GM18519 (cell line): Measurements from ENCODE around the gene LGALS4.
"Not testable (repeated sequence)": the region's sequence is repeated elsewhere in the genome, so short reads cannot be mapped to it uniquely, and the experiment has no call there.

Experiments
- ATAC-seq: cut with Tn5 transposase; IDR thresholded peaks from one replicate; pipeline ENCODE4 v1.9.1; 2021; ENCODE audit warnings: mild to moderate bottlenecking, moderate library complexity; ENCODE audit not compliant: unreplicated experiment, low FRiP score

LGALS4 gene

DNA sequence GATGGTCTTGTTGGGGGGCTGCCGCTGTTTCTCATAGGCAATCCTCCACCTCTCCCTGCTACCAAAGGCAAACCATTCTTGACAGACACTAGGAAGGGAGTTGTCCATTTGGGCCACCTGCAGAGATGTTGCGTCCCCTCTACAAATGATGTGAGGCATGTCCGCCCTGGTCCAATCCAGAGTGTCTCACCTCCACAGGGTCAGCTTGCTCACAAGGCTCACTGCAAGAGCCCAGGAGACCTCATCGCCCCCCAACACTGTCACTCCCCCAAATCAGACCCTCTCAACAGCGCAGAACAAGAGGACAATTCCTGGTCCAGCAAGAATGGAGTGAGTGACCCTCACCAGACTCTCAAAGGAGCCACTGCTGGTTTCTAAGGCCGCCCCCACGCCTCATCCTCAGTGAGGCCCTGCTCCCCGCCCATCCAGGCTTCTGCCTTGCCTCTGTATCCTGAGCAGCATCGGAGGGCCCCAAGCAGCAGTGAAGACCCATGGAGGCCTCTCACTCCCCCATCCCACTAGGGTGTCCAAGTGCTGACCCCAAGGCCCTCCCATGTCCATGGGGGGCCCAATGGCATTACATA lies 30.5 kb upstream of the LGALS4 start:
- no peak for ATAC-seq

DNA sequence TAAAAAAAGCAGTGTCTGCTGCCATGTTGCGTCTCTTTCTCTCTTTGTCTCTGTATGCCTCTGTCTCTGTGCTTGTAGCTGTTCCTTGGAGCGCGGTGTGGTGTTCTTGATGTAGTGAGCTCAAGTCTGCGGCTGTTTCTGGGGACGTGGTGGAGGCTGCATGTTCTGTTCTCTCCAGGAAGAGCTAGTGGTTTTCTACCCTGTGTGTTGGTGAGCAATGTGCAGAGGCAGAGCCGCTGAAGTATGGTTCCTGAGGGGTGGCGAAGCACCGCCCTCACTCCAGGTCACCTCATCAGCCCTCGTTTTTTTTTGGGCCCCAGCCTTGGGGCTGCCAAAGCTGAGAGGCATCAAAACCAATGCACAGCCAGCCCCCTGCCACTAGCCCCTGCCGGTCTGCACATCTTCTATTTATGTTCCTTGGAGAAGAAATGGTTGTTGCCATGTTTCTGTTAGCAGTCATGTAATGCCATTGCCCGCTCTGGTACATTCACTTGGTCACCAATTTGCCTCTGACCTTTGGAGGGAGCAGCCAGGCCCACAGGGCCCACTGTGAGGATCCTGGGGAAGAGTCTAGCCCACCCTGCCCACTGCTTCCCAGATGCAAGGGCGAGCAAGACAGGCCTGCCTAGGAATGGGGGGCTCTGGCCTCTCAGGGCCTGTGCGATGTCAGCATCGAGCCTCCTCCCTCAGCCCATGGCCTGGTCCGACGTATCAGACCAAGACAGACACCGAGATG lies 29.9 kb upstream of the LGALS4 start:
- ATAC-seq: no peak

DNA sequence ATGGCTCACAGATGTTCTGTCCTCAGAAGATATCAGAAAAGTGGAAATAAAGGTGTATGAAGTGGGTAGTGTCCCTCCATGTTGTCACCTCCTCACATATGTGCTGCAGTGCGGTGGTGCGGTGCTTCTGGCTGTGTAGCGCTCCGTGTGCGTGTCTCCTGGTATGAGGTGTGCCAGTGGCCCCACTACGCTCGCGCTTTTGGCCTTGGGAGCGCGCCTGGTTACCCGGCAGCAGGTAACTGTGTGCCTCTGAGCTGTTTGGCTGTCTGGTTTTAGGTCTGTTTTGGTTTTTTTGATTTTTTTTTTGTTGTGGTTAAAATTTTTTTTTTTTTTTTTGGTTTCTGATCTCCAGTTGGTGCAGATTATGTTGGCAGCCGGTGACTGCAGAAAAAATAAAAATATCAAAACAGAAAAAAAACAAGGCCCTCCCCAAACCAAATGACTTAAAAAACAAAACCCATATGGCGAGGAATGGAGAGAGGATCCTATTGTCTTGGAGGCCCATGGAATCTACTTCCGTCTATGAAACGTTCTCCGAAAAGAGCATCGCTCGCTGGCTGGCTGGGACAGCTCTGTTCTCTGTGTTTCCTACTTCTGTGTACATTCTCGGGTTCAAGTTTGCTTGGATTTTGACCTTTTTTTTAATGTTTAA lies 29.2 kb upstream of the LGALS4 start:
- no peak for ATAC-seq

DNA sequence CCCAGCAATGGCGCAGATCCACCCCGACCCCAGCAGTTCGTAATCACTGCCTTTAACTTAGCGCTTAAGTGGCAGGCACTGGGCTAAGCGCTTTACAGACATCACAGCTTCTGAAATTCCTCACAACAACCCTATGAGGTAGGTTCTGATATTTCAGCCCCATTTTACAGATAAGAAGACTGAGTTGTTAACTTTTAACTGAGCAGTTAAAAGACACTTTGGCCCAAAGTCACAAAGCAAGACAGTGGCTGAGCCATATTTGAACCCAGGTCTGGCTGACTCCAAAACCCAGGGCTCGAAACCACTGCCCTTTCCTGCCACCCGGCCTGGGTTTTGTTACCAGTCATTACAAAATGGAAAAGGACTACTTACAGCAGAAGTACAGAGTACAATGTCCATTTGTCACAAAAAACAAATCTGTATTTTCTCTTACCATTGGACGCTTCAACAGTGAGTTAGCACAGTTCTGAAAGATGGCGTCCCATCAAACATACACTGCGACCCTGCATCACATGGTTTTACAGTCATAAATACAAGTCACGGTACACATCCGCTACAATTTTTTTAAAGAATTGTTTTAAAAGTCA lies 28.5 kb upstream of the LGALS4 start:
- ATAC-seq: no peak

DNA sequence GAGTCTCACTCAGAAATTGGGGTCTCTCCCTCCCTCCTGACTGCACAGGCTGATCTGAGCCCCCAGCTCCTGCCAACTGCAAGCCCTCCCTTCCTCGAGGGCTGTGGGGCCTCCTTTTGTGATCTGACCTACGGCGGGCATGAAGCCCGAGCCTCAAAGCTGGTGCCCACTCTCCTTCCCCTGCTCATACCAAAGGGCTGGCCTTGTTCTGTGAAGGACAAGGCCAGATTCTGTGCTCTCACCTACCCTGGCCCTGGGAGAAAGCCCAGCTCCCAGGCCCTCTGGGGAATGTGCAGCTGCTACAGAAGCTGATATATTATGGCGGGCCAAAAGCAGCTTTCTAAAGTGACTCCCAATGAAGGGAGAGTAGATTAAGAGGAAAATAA lies 27.8 kb upstream of the LGALS4 start:
- ATAC-seq: no peak

DNA sequence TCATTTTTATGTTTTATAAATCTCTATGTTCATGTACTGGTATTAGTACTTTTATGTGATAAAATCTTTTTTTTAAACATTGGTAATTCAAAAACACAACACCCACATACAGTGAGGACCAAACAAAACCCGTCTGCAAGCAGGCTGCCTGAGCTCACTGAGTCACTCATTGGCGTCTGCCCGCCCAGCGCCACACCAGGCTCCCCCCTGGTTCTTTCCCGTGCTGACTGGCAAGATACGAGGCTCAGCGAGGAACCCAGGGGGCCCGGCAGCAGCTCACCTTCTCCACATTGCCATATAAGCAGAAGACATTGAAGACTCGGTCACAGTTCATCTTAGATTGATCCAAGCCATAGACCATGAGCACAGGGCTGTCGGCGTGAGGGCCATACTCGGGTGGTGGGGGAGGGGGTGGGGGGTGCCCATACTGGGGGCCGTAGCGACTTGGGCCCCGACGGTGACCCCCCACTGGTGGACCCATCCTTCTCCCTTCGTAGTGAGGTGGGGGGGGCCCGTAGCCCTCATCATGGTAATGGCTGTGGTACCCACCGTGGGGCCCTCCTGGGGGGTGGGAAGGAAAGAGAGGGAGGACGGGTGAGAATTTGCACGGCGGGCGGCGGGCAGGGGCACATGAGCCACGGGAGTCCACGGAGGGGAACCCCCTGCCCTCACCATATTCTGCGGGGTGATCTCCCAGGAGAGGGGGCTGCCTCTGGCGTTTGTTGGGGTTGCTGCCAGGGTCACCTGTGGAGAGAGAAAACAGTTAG lies 27.3 kb upstream of the LGALS4 start:
- no peak for ATAC-seq

DNA sequence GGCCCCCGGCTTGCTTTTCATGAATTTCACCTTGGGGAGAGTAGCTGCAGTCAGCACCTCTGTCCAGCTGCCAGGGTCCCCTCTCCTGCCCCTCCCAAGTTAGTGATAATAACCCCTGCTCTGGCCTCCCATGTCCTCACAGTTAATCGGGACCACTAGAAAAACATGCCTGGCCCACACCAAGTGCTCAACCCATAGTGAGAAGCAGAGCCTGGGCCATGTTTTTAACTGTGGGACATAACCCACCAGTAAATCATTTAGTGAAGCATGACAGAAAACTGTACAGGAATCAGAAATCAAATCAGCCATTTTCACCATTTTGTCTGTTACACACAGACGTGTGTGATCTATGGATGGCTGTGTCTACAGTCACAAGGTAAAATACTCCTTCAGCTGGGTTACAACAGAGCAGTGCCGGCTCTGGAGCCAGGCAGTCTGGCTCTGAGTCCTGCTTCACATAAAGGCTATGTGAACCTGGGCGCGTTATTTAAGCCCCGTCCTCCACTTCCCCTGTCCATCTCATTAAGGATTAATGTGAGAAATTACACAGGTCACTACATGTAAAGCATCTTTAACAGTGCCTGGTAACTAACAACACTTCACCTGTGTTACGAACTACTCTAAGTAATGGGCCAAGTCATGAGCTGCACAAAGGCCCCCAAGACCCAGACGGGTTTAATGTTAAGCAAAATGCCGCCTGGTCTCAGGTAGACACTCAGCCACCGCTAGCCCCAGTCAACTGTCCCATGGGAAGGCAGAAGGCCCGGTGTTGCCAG lies 26.4 kb upstream of the LGALS4 start:
- ATAC-seq: no peak

DNA sequence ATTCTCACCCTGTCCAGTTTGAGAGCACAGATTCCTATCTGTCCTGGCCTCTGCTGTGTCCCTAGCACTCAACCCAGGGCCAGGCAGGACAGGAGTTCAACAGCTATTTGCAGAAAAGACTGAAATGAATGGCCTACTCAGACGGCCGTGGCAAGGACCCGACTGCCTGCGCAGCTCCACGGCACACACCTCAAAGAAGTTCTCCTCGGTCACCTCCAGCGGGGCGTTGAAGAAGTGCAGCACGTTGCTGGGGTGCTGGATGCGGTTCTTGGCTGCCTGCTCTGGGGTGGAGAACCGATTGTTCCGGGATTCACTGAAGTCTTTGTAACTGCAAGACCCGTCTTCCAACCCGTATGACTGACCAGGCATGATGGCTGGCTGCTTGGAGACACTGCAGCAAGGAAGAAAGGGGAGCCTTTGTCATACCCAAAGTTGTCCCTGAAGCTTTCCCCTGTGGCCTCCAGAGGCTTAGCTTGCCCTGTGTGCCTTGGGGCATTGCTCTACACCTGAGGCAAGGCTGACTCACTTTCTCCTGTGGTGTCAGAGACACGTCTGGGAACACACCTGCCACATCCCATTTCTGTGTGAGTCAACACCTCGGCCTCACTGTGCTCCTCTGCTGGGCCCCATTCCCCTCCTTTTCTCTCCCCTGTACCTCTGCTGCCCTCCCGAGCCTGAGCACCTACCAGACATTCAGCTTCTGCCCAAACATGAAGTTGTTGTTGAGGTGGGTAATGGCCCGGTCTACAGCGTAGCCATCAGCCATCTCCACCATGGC lies 25.7 kb upstream of the LGALS4 start:
- ATAC-seq: no peak

DNA sequence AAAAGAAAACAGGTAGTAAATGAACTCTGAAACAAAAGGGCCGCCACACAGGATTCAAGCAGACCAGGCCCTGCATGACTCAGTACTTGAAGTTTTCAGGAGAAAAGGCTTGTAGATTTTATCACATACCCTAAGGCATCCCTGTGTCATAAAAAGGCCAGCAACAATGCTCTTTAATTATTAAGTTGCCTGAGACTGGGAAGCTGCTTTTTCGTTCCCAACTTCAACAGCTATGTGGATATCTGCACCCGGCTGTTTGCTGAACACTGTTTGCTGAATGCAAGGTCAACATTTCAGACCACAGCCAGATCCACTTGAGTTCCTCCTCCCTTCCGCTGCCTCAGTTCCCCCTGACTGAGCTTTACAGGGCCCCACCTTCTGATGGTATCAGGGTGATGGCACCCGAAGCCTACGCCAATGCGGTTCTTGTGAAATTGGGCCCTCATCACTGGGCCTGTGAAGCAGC lies 24.9 kb upstream of the LGALS4 start:
- ATAC-seq: no peak

DNA sequence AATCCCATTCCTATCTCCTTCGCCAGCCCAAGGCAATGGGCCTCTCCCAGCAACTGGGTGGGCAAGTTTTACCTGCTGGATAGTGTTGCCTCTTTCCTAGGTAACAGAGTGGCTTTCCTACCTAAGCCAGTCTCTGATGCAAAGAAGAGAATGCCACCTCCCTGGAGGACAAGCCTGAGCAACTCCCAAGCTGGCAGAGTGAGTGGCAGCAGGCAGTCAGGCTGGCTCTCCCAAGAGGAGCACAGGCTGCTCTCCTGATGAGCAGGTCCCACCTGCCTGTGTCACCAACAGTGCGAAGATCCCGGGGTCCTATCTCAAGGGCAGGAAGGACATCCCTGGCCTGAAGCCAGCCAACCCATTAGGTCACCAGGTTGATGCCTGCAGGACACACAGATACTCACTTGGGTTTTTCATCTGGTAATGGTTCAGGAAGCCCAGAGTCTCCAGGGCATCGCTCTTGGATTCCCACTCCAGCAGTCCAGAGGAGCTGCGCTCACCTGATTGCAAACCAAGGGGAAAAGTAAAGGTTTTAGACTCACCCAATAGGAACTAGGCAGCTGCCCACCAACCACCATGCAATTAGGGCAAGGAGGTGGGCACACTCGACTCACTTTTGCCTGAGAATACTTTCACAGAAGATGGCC lies 24.4 kb upstream of the LGALS4 start:
- ATAC-seq: no peak

DNA sequence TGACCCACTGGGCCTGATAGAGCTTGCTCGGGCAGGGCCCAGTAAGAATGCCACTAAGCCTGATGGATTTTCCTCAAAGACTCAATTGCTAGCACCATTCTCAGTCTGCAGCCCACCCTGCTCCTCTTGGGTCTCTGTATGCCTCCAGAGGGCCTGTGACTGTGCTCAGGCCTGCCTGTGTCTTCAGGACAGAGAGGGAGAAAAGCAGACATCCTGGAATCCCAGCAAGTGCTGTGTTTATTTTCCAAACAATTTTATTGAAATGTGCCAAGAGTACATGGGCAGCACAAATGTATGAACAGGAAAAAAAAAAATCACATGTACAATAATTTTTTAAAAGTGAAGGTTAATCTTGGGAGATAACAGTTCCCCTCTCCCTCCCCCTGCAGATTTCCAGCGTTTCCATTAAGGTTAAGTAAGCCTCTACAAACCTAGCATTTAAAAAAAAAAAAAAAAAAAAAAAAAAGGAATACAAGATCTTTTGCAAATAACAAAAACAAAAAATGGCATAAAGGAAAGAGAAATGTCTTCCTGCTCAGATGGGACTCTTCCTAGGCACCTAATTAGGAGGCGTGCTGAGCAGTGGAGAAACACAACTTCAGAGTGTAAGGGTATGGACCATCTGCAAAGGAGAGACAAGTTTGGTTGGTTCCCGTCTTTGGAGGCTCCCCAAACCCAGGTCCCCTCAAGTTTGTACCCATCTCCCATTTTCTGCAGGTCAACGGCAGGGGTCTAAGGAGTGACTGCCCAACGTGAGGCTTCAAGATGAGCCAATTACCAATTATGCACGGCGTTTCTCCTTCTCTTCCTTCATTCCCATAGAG lies 23.6 kb upstream of the LGALS4 start:
- ATAC-seq: no peak

DNA sequence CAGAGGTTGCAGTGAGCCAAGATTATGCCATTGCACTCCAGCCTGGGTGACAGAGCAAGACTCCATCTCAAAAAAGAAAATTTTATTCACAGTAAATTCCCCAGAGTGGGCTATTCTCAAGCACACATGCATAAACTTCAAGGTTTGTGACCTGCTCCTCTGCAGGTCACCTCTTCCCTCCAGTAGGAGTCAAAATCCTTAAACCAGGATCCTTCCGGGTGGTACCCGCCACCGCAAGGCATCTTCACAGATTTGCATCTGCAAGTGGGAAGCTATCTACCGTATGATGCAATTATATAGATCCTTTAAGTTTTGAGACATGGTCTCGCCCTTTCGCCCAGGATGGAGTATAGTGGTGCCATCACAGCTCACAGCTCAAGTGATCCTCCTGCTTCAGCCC lies 21.8 kb upstream of the LGALS4 start:
- ATAC-seq: no peak

DNA sequence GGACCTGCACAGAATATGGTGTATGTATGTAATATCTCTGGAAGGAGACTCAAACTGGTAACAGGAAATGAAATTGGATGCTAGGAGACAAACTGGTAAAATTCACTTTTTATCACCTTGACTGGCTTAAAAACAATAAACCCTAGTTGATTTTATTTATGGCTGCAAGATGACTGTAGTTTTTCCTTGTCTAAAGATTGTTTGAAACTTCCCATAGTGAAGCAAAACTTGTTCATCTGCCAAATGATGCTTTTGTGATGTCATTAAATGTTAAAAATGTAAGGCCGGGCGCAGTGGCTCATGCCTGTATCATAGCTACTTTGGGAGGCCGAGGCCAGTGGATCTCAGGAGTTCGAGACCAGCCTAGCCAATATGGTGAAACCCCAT lies 21.4 kb upstream of the LGALS4 start:
- no peak for ATAC-seq

DNA sequence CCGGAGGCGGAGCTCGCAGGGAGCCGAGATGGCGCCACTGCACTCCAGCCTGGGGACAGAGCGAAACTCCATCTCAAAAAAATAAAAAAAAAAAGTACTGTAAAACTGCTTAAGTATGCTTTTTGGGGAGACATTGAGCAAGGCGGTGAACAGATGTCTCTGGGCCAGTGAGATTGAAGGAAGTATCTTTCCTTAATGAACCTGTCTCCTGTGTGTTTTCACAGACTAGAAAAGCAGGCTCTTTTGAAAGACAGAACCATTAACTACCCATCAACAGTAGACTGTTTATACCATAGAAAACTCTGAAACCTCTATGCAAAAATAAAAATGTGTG lies 20.3 kb upstream of the LGALS4 start:
- ATAC-seq: no peak

DNA sequence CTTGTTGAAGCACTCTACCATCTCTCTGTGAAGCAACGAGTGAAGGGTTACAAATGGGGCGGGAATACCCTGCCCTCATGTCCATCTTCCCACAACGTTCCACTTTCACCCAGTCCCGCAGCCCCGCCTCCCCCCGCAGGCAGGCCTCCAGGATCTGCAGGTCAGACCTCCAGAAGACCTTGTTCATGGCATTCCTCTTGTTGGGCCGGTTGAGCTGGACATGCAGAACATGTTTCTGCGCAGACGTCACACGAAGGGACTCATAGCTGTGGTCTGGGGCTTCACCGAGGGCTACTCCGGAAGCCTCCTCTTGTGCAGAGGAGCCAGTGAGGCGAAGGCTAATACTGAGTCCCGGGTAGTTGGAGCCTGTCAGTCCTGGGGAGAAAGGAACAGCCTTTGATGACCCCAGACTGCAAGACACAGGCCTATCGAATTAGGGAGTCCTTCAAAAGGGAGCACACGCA lies 18.4 kb upstream of the LGALS4 start:
- no peak for ATAC-seq

DNA sequence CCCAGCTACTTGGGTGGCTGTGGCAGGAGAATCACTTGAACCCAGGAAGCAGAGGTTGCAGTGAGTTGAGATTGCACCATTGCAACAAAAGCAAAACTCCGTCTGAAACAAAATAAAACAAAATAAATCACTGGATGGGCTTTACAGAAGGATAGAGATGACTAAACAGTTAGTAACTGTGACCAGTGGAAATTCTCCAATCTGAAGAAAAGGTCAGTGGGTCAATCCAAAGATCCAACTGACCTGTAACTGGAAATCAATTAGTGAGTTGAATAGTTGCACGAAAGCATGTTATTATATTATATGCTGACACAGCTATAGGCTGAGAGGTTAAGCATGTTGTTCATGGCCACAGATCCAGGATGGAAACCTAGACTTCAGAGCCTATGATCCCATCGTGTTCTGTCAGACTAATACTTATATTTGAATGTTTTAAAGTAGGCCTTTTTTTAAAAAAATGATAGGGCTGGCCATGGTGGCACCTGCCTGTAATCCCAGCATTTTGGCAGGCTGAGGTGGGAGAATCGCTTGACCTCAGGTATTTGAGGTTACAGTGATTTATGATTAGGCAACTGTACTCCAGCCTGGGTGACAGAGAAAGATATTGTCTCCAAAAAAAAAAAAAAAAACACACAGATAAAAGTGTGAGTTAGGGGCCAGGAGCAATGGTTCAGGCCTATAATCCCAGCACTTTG lies 17.4 kb upstream of the LGALS4 start:
- no peak for ATAC-seq

DNA sequence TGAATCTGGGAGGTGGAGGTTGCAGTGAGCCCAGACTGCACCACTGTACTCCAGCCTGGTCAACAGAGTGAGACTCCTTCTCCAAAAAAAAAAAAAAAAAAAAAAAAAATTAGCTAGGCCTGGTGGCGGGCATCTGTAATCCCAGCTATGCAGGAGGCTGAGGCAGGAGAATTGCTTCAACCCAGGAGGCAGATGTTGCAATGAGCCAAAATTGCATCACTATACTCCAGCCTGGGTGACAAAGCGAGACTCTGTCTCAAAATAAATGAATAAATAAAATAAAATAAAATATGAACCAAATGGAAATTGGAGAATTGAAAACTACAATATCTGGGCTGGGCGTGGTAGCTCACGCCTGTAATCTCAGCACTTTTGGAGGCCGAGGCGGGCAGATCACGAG lies 16.5 kb upstream of the LGALS4 start:
- ATAC-seq: not testable (repeated sequence)
